K562 (cell line): ENCODE data around the gene DDX43. TPM values are rescaled to one million over a fixed set of nuclear protein-coding genes. Genes with fewer than 3 reads are reported as not detected.

ENCODE experiments used
- ATAC-seq: fragments of 200-7000 bp; cut with Tn5 transposase; 3 replicates; pipeline ENCODE4 v1.9.1; 2020; ENCODE audit warnings: moderate library complexity
- BruUV-seq: library from RNA; stranded (reverse); fragments of 400-500 nt; replicated peaks from 2 replicates; lab custom pipeline; 2021; lab: Mats Ljungman, UMichigan
- CTCF ChIA-PET: fragments of 300-600 bp; formaldehyde crosslinking; extraction: SDS; loops from one replicate; lab custom pipeline; 2021; ENCODE audit warnings: low intra/inter-chr PET ratio; lab: Yijun Ruan, JAX
- POLR2A ChIA-PET: fragments of 300-600, 350-650 bp; sonication (Branson Sonifier 250); formaldehyde crosslinking; extraction: SDS; loops from one replicate; lab custom pipeline; 2021; ENCODE audit warnings: antibody characterized with exemption, inconsistent platforms; lab: Yijun Ruan, JAX
- DNase-seq, 4 experiments: peaks; one replicate each; pipeline versions ENCODE4 v3.0.0 to v3.0.0-alpha.2; 2011 to 2018; ENCODE audit warnings: low spot score in 3 of 4, mixed read lengths in 3 of 4; ENCODE audit errors: extremely low read depth in 1 of 4
- FAIRE-seq: peaks from 2 replicates; lab custom pipeline; 2011; peaks lifted over from hg19 to GRCh38; lab: Jason Lieb, UNC
- H2AFZ ChIP-seq: 2 replicates; pipeline ENCODE4 v1.6.0; 2011; ENCODE audit warnings: low read depth, low read length, control low read depth, inconsistent platforms
- H3K27ac ChIP-seq: fragments of 200-600 bp; 3 replicates; pipeline ENCODE4 v1.8.0; 2011; ENCODE audit warnings: low read depth, mild to moderate bottlenecking, control low read depth, inconsistent platforms, low read length, moderate library complexity, mixed read lengths; ENCODE audit errors: extremely low read depth
- H3K27me3 ChIP-seq, 2 experiments: fragments of 300-600 bp in 1 of 2; 2 replicates in 1 of 2; 3 replicates in 1 of 2; pipeline versions ENCODE4 v1.6.0 to v1.8.0; 2011; ENCODE audit warnings: inconsistent platforms in 2 of 2, low read length in 2 of 2, mild to moderate bottlenecking in 1 of 2, mixed read lengths in 1 of 2, moderate library complexity in 1 of 2; ENCODE audit not compliant: control insufficient read depth in 2 of 2, insufficient read depth in 2 of 2
- H3K36me3 ChIP-seq: fragments of 300-600 bp; 3 replicates; pipeline ENCODE4 v1.8.0; 2011; ENCODE audit warnings: mild to moderate bottlenecking, low read length, inconsistent platforms; ENCODE audit not compliant: control insufficient read depth, insufficient read depth
- H3K4me1 ChIP-seq, 2 experiments: fragments of 200-600 bp in 1 of 2; replicated peaks in 1 of 2; 2 replicates in 1 of 2; 3 replicates in 1 of 2; pipeline versions ENCODE4 v1.5.1 to v1.8.0; 2011; ENCODE audit warnings: inconsistent platforms in 2 of 2, low read length in 2 of 2, mild to moderate bottlenecking in 1 of 2, mixed read lengths in 1 of 2, moderate library complexity in 1 of 2; ENCODE audit not compliant: control insufficient read depth in 2 of 2, insufficient read depth in 2 of 2
- H3K4me2 ChIP-seq: 2 replicates; pipeline ENCODE4 v1.6.1; 2011; ENCODE audit warnings: low read length, control low read depth, inconsistent platforms, mixed read lengths; ENCODE audit not compliant: insufficient read depth
- H3K4me3 ChIP-seq: fragments of 200-600 bp; sonication (generic), shearing (Covaris generic); 2 replicates; pipeline ENCODE4 v1.5.1; 2016; ENCODE audit warnings: control low read depth, inconsistent platforms
- H3K79me2 ChIP-seq: fragments of 200-600 bp; 3 replicates; pipeline ENCODE4 v1.8.0; 2011; ENCODE audit warnings: low read length, inconsistent platforms; ENCODE audit not compliant: control insufficient read depth, insufficient read depth
- H3K9ac ChIP-seq, 2 experiments: 2 replicates each; pipeline versions ENCODE4 v1.6.0 to v1.6.1; 2011; ENCODE audit warnings: low read depth in 2 of 2, low read length in 2 of 2, control low read depth in 1 of 2, inconsistent platforms in 1 of 2, mild to moderate bottlenecking in 1 of 2, mixed read lengths in 1 of 2; ENCODE audit not compliant: insufficient read depth in 1 of 2
- H3K9me1 ChIP-seq: one replicate; pipeline ENCODE4 v1.6.0; 2011; ENCODE audit warnings: inconsistent platforms, mild to moderate bottlenecking, low read length, moderate library complexity; ENCODE audit not compliant: control insufficient read depth, insufficient read depth
- H3K9me3 ChIP-seq: replicated peaks from 2 replicates; pipeline ENCODE4 v1.5.1; 2011; ENCODE audit warnings: low read depth, low read length, inconsistent platforms; ENCODE audit not compliant: control insufficient read depth, insufficient read depth
- H4K20me1 ChIP-seq: replicated peaks from 2 replicates; pipeline ENCODE4 v1.6.1; 2011; ENCODE audit warnings: low read length, inconsistent platforms, mixed read lengths; ENCODE audit not compliant: control insufficient read depth, insufficient read depth
- CC2D1A ChIP-seq: fragments of 450-650 bp; IDR thresholded peaks from 2 replicates; pipeline ENCODE4 v1.6.1; 2017; ENCODE audit warnings: mild to moderate bottlenecking
- KDM5B ChIP-seq: fragments of 200-600 bp; sonication (generic); IDR thresholded peaks from 2 replicates; pipeline ENCODE4 v1.6.1; 2012; ENCODE audit warnings: low read depth, mild to moderate bottlenecking, moderate library complexity, low read length, control low read depth, inconsistent platforms; ENCODE audit not compliant: insufficient replicate concordance
- YY1 ChIP-seq, 3 experiments: IDR thresholded peaks; 2 replicates each; pipeline ENCODE4 v1.6.1; 2011; ENCODE audit warnings: low read length in 2 of 3, mild to moderate bottlenecking in 2 of 3, moderate library complexity in 2 of 3, borderline replicate concordance in 1 of 3, control low read depth in 1 of 3, low read depth in 1 of 3; ENCODE audit not compliant: insufficient read depth in 3 of 3, insufficient replicate concordance in 2 of 3, control insufficient read depth in 1 of 3, insufficient read length in 1 of 3; ENCODE audit errors: extremely low read depth in 1 of 3
- ZNF695 ChIP-seq: fragments of 450-650 bp; formaldehyde crosslinking; IDR thresholded peaks from 2 replicates; pipeline ENCODE4 v1.4.0; 2020; ENCODE audit warnings: mild to moderate bottlenecking, moderate library complexity
- ZNF766 ChIP-seq: fragments of 200-800 bp; sonication (Bioruptor generic); conservative IDR thresholded peaks from 2 replicates; pipeline ENCODE4 v1.6.1; 2016; ENCODE audit warnings: missing genetic modification characterization, missing compliant biosample characterization
- WGBS: fragments of 100-300 bp; shearing (Covaris generic); methylation state at CpG from one replicate; pipeline ENCODE4 v1.1.6; 2016; ENCODE audit warnings: low coverage, mixed read lengths; ENCODE audit not compliant: insufficient coverage; ENCODE audit errors: missing lambda C conversion rate; 5-methylcytosine and 5-hydroxymethylcytosine counted together
- in situ Hi-C: fragments of 300-500 bp; cut with MboI; formaldehyde crosslinking; loops from 4 replicates; pipeline ENCODE4 v1.15.0; 2018; ENCODE audit warnings: inconsistent platforms, mixed read lengths
- intact Hi-C: fragments of 100-400 bp; cut with micrococcal nuclease; formaldehyde crosslinking; loops from 2 replicates; pipeline ENCODE4 v1.14.2; 2022
- polyA plus RNA-seq, 8 experiments: library from polyadenylated mRNA; depleted of rRNA in 4 of 8; stranded (reverse) in 5 of 8; unstranded in 3 of 8; fragments of >200 nt; fragmentation: Nextera tagmentation in 2 of 8; fragmentation: Illumina TruSeq in 1 of 8; extraction: Ambion mirVana in 2 of 8; extraction: Trizol in 1 of 8; gene quantifications; 2 replicates each; pipeline versions ENCODE4 v1.2.1 to v1.2.3, GENCODE V29; 2011 to 2014; ENCODE audit warnings: inconsistent platforms in 1 of 8, missing spikeins in 1 of 8
- total RNA-seq, 7 experiments: library from RNA; depleted of rRNA in 6 of 7; stranded (reverse); fragments of >200 nt in 6 of 7; fragmentation: Illumina TruSeq in 2 of 7; extraction: Trizol in 2 of 7; gene quantifications; 2 replicates each; pipeline versions ENCODE4 v1.2.1 to v1.2.3, GENCODE V29; 2011 to 2021; ENCODE audit warnings: low replicate concordance in 1 of 7

Gene DDX43
- total and polyA plus RNA-seq, 9 of the 15 experiments (the other 6 are each of a cell fraction or from before 2014, with no cell fraction given), result 0.07 to 0.88 (median 0.25) TPM

GRCh38 chr6:73367761-73368355 is 26.8 kb upstream of the DDX43 start:
- ChIA-PET CTCF (no interaction called here), POLR2A (interaction anchor here (0.7 to 0.8 kb wide), 2 partner anchors 21 to 61 kb away, joined by 3 to 5 read pairs; no protein-coding TSS in a partner anchor)
- Histone ChIP-seq H3K4me1 (peaks cover 4 to 15% of the 10 kb centered on the region in 2 experiments; a peak in 3 of 5 replicates), H3K9me3 (no peaks in the 10 kb centered on the region), H3K79me2 (no peaks in the 10 kb centered on the region), H3K27me3 (peaks cover 0 to 20% of the 10 kb centered on the region in 2 experiments; a peak in 3 of 5 replicates), H3K27ac (no peak overlapping the region), H3K4me3 (no peak overlapping the region), H4K20me1 (no peaks in the 10 kb centered on the region), H3K4me2 (peak overlapping the region; percentile 36; the same call in 1 of the 2 replicates), H3K36me3 (no peaks in the 10 kb centered on the region), H2AFZ (peak overlapping the region; percentile 28; the same call in 1 of the 2 replicates), H3K9ac (peak overlapping the region in 1 of 2 experiments; percentile 68; a peak in 1 of 4 replicates), H3K9me1 (no peaks in the 10 kb centered on the region)
- WGBS, result 8% methylated on average over 16 of the region's 16 CpGs
- peak; percentile 62 for ATAC-seq
- intact Hi-C loops, result no loop called here
- FAIRE-seq, result no peak
- DNase-seq, result no peak
- in situ Hi-C loops, result no loop called here
- TF ChIP-seq YY1 (IDR thresholded peaks at IDR 0.05; ENCODE audit: borderline replicate concordance in 1 of 3, control insufficient read depth in 1 of 3, extremely low read depth in 1 of 3, insufficient read depth in 3 of 3, insufficient read length in 1 of 3, insufficient replicate concordance in 2 of 3, low read depth in 1 of 3, low read length in 2 of 3), result no peak
- TF ChIP-seq ZNF695, result no peak
- no peak for TF ChIP-seq ZNF766 (CRISPR knock-in tag)
- TF ChIP-seq KDM5B, result no peak
- TF ChIP-seq CC2D1A, result no peak
- no TSS peak for BruUV-seq
